PC-9 (cell line): ENCODE results near the gene CCDC134. TPM values are rescaled to one million over a fixed set of nuclear protein-coding genes. Genes with fewer than 3 reads are reported as not detected.

Experiments
- BruUV-seq: library from RNA; stranded (reverse); fragments of 400-500 nt; replicated peaks from 2 replicates; lab custom pipeline; 2021; lab: Mats Ljungman, UMichigan
- CTCF ChIA-PET: fragments of 300-600 bp; sonication (Branson Sonifier 250); formaldehyde crosslinking; loops from one replicate; lab custom pipeline; 2022; ENCODE audit warnings: antibody characterized with exemption; lab: Charles Lee
- POLR2A ChIA-PET: fragments of 300-600 bp; sonication (Branson Sonifier 250); formaldehyde crosslinking; loops from one replicate; lab custom pipeline; 2022; ENCODE audit warnings: antibody characterized with exemption; ENCODE audit not compliant: unreplicated experiment; lab: Charles Lee
- DNase-seq, 2 experiments: peaks; one replicate each; pipeline versions ENCODE4 v3.0.0 to v3.0.0-alpha.2; 2015 to 2022; ENCODE audit warnings: mixed read lengths in 1 of 2
- H2AFZ ChIP-seq: fragments of 200-600 bp; sonication (generic); 2 replicates; pipeline ENCODE4 v1.8.1; 2017; ENCODE audit warnings: antibody characterized with exemption
- H3F3A ChIP-seq: fragments of 200-600 bp; sonication (generic); 2 replicates; pipeline ENCODE4 v1.8.1; 2017; ENCODE audit warnings: antibody characterized with exemption, mild to moderate bottlenecking, low read depth; ENCODE audit not compliant: insufficient read depth
- H3K27ac ChIP-seq: fragments of 200-600 bp; sonication (generic); 2 replicates; pipeline ENCODE4 v1.6.1; 2016; ENCODE audit warnings: mixed run types
- H3K27me3 ChIP-seq: fragments of 200-600 bp; sonication (generic); 2 replicates; pipeline ENCODE4 v1.6.1; 2016; ENCODE audit warnings: low read depth, mixed run types; ENCODE audit not compliant: insufficient read depth
- H3K36me3 ChIP-seq: fragments of 200-600 bp; sonication (generic); 2 replicates; pipeline ENCODE4 v1.6.1; 2016; ENCODE audit warnings: low read depth, mixed run types
- H3K4me1 ChIP-seq: fragments of 200-600 bp; sonication (generic); replicated peaks from 2 replicates; pipeline ENCODE4 v1.6.1; 2016; ENCODE audit warnings: mixed run types; ENCODE audit not compliant: insufficient read depth
- H3K4me2 ChIP-seq: fragments of 200-600 bp; sonication (generic); 2 replicates; pipeline ENCODE4 v1.6.1; 2017; ENCODE audit warnings: mixed run types
- H3K4me3 ChIP-seq: fragments of 200-600 bp; sonication (generic); 2 replicates; pipeline ENCODE4 v1.6.1; 2016; ENCODE audit warnings: mixed run types
- H3K79me2 ChIP-seq: fragments of 200-600 bp; sonication (generic); 2 replicates; pipeline ENCODE4 v1.6.1; 2017; ENCODE audit warnings: low read depth, mixed run types
- H3K9me2 ChIP-seq: fragments of 200-600 bp; sonication (generic); 2 replicates; pipeline ENCODE4 v1.8.1; 2017; ENCODE audit warnings: mild to moderate bottlenecking; ENCODE audit not compliant: insufficient read depth
- H3K9me3 ChIP-seq: fragments of 200-600 bp; sonication (generic); 2 replicates; pipeline ENCODE4 v1.8.1; 2016; ENCODE audit warnings: low read depth; ENCODE audit not compliant: insufficient read depth
- H4K20me1 ChIP-seq: fragments of 200-600 bp; sonication (generic); 2 replicates; pipeline ENCODE4 v1.8.1; 2017; ENCODE audit not compliant: insufficient read depth
- EZH2 ChIP-seq: fragments of 200-600 bp; sonication (generic); IDR thresholded peaks from 2 replicates; pipeline ENCODE4 v1.8.0; 2017; ENCODE audit warnings: antibody characterized with exemption, low read depth
- intact Hi-C: fragments of 100-400 bp; cut with micrococcal nuclease; formaldehyde crosslinking; loops from one replicate; pipeline ENCODE4 v1.10.0; 2022; ENCODE audit not compliant: unreplicated experiment
- total RNA-seq: library from RNA; stranded (reverse); gene quantifications from 2 replicates; pipeline ENCODE4 v1.2.3, GENCODE V29; 2021
- TF ChIP-seq, protein P1 (sequence below): fragments of 200-600 bp; sonication (generic); conservative IDR thresholded peaks from 2 replicates; pipeline ENCODE4 v1.6.1; 2017; ENCODE audit warnings: mixed run types, antibody characterized with exemption, mild to moderate bottlenecking, moderate library complexity

Gene CCDC134
- total RNA-seq, 1 experiment from 2014 or later, result 29.0 TPM

DNA sequence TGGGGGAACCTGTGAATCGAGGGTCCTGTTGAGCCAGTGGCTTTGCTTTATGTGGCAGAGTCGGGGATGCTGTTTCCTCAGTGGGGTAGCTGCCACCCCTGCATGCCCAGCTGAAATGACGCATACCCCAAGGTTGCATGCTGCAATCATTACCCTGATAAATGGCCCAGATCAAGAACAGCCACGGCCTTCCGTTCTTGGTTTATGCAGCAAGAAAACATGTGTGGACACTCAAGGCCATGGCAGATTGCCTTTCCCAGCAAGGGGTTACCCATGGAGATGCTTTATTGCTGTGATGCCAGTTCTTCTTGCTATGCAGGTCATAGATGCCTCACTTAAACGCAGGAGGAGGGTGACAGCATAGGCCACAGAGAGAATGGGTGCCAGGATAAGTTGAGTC, 18.1 kb downstream of the CCDC134 start:
- Histone ChIP-seq H3K4me2 (no peak overlapping the region), H3K27ac (no peak overlapping the region), H3K79me2 (no peaks in the 10 kb centered on the region), H4K20me1 (no peaks in the 10 kb centered on the region; the same call in 1 of the 2 replicates), H3K9me2 (no peaks in the 10 kb centered on the region), H3K4me3 (no peak overlapping the region), H3K4me1 (peaks cover 9% of the 10 kb centered on the region), H3K36me3 (peaks cover 3% of the 10 kb centered on the region; the same call in 1 of the 2 replicates), H3K9me3 (no peaks in the 10 kb centered on the region), H2AFZ (no peak overlapping the region), H3F3A (peaks cover 18% of the 10 kb centered on the region; the same call in 1 of the 2 replicates), H3K27me3 (no peaks in the 10 kb centered on the region)
- no peak for DNase-seq
- intact Hi-C loops, result no loop called here
- ChIA-PET POLR2A (no interaction called here), CTCF (interaction anchor here (1.4 kb wide), 1 partner anchor 54 kb away, joined by 3 read pairs; no protein-coding TSS in a partner anchor)
- no TSS peak for BruUV-seq
- TF ChIP-seq EZH2, result no peak
- TF ChIP-seq, protein P1, sequence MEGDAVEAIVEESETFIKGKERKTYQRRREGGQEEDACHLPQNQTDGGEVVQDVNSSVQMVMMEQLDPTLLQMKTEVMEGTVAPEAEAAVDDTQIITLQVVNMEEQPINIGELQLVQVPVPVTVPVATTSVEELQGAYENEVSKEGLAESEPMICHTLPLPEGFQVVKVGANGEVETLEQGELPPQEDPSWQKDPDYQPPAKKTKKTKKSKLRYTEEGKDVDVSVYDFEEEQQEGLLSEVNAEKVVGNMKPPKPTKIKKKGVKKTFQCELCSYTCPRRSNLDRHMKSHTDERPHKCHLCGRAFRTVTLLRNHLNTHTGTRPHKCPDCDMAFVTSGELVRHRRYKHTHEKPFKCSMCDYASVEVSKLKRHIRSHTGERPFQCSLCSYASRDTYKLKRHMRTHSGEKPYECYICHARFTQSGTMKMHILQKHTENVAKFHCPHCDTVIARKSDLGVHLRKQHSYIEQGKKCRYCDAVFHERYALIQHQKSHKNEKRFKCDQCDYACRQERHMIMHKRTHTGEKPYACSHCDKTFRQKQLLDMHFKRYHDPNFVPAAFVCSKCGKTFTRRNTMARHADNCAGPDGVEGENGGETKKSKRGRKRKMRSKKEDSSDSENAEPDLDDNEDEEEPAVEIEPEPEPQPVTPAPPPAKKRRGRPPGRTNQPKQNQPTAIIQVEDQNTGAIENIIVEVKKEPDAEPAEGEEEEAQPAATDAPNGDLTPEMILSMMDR, result no peak

DNA sequence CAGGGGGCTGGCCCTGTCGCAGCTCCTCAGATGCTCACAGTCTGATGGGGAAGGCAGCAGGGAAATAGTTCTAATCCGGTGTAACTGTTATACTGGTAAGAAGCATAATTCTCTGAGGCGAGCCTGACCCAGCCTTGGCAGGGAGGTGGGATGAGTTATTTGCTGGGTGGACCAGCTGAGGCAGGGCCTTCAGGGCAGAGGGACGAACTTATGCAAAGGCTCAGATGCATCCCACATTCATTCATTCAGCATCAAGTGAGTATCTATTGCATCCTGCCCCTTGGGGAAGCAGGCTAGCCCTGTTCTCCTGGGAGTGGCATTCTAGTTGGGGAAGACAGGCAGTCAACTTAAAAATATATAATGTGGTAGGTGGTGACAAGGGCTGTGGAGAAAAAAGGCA, 18.8 kb downstream of the CCDC134 start:
- Histone ChIP-seq H3F3A (peaks cover 18% of the 10 kb centered on the region; the same call in 1 of the 2 replicates), H3K4me3 (no peak overlapping the region), H3K9me2 (no peaks in the 10 kb centered on the region), H3K36me3 (peaks cover 3% of the 10 kb centered on the region; the same call in 1 of the 2 replicates), H3K79me2 (no peaks in the 10 kb centered on the region), H3K27me3 (no peaks in the 10 kb centered on the region), H3K27ac (no peak overlapping the region), H2AFZ (no peak overlapping the region), H3K4me1 (peaks cover 9% of the 10 kb centered on the region), H4K20me1 (no peaks in the 10 kb centered on the region; the same call in 1 of the 2 replicates), H3K4me2 (no peak overlapping the region), H3K9me3 (no peaks in the 10 kb centered on the region)
- POLR2A ChIA-PET, result no interaction called here
- BruUV-seq, result no TSS peak
- DNase-seq, result no peak
- intact Hi-C loops, result no loop called here
- CTCF ChIA-PET, result interaction anchor here (1.4 kb wide), 1 partner anchor 55 kb away, joined by 3 read pairs; no protein-coding TSS in a partner anchor
- TF ChIP-seq EZH2, result no peak
- TF ChIP-seq, protein P1, result no peak

DNA sequence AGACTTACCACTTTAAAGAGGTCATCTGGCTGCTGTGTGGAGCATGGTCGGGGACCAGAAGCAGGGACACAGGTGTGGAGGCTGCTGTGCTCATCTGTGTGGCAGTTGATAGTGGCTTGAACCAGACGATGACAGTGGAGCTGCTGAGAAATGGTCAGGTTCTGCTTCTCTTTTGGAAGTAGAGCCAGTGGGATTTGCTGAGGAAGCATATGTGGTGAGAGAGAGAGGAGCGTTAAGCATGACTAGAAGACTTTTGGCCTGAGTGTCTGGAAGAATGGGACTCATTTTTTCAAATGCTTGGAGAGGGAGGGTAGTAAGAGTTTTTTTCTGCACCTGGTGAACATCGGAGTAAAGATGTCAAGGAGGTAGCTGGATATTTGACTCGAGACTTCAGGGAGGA, 20.0 kb downstream of the CCDC134 start:
- Histone ChIP-seq H3K4me1 (peaks cover 9% of the 10 kb centered on the region), H4K20me1 (no peaks in the 10 kb centered on the region; the same call in 1 of the 2 replicates), H3F3A (peaks cover 18% of the 10 kb centered on the region; the same call in 1 of the 2 replicates), H3K27me3 (no peaks in the 10 kb centered on the region), H3K79me2 (no peaks in the 10 kb centered on the region), H3K36me3 (no peaks in the 10 kb centered on the region), H3K4me3 (no peak overlapping the region), H3K4me2 (no peak overlapping the region), H3K9me3 (no peaks in the 10 kb centered on the region), H3K9me2 (no peaks in the 10 kb centered on the region), H3K27ac (no peak overlapping the region), H2AFZ (no peak overlapping the region)
- BruUV-seq, result no TSS peak
- ChIA-PET POLR2A (no interaction called here), CTCF (no interaction called here)
- TF ChIP-seq, protein P1, result no peak
- TF ChIP-seq EZH2, result no peak
- no peak for DNase-seq
- intact Hi-C loops, result loop anchor here (5.0 kb wide), 1 partner anchor 123 kb away; the partner anchor contains the start of gene MEI1
